Ammon's horn (tissue), 1 donor: ENCODE measurements around the gene IRF4.

ENCODE experiments used
- DNase-seq: peaks from one replicate; pipeline ENCODE4 v3.0.0-alpha.2; 2016; ENCODE audit warnings: low spot score

The IRF4 gene

DNA sequence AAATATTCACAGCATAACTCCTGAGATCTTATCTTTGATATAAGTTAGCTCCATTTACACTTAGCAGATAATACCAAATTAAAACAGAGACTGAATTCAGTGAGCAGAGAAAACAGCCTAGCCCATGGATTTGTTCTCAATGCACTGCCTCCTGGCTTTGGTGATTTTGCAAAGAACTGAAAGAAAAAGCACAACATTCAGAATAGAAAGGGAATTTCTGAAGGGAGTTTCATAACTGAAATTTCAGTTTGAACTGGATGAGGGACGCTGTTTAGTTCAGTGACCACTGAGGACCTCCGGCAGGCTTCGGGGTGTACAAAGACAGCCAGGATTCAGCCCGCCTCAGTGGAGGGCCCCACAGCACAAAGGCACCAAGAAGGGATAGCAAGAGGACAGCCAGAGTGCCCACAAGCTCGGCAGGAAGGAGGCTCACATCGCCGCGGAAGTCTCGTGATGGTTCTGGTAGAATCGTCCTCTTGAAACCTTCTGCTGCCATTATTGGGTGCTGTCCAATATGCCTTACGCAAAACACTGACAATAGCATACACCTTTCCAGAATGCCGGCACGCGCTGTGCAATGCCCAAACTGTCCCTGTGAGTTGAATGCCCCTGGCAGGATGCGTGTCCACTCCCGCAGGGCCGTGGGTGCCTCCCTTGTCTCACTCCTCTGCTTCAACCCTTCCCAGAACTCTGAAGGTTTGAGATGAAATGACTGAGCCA is 9.7 kb upstream of the IRF4 start:
- no peak for DNase-seq

DNA sequence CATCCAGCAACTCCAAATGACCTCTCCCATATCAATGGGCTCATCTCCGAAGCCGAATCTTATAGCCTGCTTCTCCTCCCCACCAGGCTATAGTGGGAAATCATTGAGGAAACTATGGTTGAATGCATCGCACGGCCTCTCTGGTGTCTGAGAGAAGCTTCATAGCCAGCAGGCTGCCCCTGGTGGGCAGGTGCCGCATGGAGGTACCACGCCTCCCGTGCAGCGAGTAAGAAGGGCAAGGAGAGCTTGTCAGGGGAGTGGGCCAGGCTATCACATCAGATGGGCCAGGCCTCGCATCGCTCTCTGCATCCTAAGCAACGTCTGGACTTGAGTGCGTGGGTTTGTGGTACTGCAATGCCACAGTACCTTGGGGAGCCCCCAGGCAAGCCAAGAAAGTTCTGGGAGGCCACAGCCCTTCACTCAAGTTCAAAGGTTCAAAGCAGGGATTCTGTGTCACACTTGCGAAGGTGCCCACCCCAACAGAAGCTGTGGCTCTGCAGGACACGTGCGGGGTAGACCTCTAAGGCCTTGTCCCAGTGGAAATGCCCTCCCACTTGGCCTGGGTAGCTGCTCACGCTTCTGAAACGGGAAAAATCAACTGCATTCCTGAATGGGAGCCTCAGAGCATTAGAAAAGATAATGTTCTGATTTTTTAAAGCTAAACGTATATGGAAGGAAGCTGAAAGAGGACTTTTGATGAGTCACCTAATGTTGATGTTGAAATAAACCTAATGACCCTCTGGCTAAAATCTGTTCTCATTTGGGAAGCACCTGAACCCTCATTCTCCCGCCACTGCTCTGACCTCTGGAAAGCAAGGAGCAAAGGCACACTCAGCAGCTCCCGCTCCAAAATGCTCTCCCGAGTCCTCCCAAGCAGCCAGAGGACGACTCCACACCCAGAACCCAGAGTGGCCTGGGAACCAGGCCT is 8.4 kb upstream of the IRF4 start:
- DNase-seq: no peak

DNA sequence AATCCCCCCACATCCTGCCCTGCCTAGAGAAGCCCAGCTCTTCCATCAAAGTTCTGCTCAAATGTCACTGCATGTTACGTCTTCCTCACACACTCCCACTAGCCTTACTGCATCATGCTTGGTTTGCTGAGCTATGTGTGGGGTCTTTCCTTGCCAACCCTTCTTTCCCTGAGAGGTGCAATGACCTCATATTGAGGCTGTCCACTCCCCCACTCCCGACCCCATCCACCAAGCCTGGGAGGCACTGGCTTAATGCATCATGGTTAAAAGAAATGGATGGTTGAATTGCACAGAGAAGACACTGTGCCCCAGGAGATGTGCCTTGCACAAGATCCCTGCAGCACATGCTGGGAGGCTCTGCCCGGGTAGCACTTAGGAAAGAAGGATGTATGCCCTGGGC is 7.7 kb upstream of the IRF4 start:
- DNase-seq: no peak

GRCh38 chr6:384898-385297 is 6.7 kb upstream of the IRF4 start:
- DNase-seq: no peak

DNA sequence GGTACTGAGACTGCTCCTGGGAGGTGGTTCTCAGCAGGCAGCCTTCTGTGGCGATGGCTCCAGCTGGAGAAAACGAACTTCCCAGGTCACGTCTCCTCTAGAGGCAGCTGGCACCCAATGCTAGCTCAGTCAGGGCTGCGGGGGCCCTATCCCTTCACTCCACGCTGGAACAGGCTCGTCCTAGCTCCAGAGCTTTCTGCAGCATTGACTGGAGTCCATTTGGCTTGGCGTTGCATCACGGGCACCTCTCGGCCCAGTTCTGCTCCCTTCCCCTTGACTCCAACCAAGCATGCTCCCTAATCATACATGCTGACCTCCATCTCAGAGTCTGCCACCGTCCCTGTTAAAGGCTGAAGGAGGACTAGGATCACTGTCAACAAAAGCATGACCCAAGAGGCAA is 5.9 kb upstream of the IRF4 start:
- DNase-seq: no peak

DNA sequence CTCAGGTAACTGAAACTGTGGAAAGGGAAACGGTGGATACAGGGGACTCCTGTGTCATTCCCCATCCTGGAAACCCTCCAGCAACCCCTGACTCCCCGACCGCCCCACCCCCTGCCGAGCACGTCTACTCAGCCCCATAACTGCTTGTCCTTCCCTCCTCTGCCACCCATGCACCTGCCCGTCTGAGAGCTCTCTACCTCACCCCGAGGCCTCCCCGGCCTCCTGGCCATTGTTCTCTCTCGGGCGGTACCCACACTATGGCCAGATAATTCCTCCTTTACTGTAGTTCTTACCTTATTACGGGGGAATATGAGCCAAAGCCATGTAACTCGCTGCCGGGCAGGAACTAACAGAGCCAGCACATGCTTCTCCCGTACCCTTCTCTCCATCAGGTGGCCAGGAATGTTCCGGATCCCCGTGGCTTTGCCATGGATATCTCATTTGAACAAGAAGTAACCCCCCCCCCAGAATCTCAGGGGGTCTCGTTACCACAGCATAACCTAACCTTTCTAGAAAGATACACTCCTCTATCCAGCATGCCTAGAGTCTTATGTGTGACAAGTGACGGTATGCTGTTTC is 4.8 kb upstream of the IRF4 start:
- DNase-seq: no peak

GRCh38 chr6:387293-387741 is 4.2 kb upstream of the IRF4 start:
- DNase-seq: no peak

GRCh38 chr6:388202-388903 is 3.2 kb upstream of the IRF4 start:
- DNase-seq: no peak

GRCh38 chr6:389143-389542 is 2.4 kb upstream of the IRF4 start:
- DNase-seq: no peak

GRCh38 chr6:389622-390021 is 1.9 kb upstream of the IRF4 start:
- no peak for DNase-seq

GRCh38 chr6:390914-391558 is 516 bp upstream of the IRF4 start:
- no peak for DNase-seq

DNA sequence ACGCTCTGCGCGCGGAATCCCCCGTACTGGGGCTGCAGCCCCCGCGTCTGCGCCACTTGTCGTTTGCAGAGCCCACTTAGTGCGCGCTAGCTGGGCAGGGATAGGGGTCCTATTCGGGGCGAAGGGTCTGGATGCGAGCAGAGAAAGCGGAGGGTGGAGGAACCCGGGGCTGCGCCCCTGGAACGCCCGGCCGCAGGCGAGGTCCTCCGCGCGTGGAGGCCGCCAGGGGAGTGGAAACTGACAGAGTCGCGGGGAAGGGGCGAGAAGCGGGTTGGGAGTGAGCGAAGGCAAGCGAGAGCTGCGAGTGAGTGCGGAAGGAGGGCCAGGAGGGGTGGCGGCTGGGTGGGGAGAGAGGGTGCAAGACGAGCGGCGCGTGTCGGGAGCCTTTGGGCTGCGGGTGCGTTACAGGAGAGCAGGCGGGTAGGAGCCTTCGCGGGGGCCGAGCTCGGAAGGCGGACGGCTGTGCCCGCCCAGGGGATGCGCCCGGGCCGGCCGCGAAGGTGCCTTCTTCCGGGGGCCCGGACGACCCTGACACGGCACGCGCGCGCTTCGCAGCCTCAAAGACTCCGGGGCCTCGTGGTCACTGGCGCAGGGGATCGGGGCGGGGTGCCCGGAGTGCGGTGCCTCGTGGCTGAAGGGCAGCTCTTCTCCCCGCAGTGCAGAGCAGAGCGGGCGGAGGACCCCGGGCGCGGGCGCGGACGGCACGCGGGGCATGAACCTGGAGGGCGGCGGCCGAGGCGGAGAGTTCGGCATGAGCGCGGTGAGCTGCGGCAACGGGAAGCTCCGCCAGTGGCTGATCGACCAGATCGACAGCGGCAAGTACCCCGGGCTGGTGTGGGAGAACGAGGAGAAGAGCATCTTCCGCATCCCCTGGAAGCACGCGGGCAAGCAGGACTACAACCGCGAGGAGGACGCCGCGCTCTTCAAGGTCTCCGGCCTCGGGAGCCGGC is 1.2 kb downstream of the IRF4 start:
- no peak for DNase-seq

GRCh38 chr6:393391-394221 is 2.1 kb downstream of the IRF4 start:
- no peak for DNase-seq

DNA sequence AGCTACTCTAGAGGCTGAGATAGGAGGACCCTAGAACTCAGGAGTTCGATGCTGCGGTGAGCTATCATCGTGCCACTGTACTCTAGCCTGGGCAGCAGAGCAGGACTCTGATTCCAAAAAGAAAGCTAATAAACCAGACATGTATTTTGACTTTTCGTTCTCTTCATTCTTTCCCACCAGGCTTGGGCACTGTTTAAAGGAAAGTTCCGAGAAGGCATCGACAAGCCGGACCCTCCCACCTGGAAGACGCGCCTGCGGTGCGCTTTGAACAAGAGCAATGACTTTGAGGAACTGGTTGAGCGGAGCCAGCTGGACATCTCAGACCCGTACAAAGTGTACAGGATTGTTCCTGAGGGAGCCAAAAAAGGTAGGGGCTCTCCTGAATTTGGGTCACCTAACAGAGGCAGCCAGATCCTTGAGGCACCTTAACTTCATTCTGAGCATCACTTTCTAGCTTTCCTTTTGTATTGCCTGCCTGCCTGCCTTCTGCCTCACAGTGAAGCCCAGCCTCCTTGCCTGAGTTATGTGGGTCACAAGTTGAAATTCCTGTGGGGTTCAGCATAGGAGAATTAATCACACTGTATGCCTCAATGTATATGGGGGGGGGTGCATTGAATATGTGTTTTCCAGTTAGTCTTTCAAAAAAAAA is 3.2 kb downstream of the IRF4 start:
- DNase-seq: no peak

GRCh38 chr6:395432-396125 is 4.0 kb downstream of the IRF4 start:
- DNase-seq: no peak

DNA sequence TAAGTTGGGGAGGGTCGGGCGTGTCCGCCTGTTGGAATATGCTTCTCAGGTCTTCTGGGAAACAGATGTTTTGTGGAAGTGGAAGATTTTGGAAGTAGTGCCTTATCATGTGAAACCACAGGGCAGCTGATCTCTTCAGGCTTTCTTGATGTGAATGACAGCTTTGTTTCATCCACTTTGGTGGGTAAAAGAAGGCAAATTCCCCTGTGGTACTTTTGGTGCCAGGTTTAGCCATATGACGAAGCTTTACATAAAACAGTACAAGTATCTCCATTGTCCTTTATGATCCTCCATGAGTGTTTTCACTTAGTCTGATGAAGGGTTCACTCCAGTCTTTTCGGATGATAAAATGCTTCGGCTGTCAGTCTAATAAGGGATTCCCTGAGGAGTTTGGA is 4.6 kb downstream of the IRF4 start:
- DNase-seq: no peak

DNA sequence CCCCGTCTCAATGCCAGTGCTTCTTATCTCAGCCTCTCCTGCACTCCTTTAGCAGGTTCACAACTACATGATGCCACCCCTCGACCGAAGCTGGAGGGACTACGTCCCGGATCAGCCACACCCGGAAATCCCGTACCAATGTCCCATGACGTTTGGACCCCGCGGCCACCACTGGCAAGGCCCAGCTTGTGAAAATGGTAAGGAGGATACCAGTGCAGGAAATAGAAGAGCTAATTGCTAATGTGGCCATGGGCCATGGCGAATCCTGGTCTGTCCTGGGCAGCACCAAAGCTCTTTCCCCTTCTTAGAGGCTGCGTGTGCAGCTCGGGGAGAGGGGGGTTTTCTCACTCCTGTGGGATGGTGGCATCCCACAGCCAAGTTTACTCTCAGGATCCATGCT is 5.5 kb downstream of the IRF4 start:
- no peak for DNase-seq

- DNase-seq: no peak
Measured at GRCh38 chr6:397604-398003, 6.1 kb downstream of the IRF4 start.

GRCh38 chr6:398065-398464 is 6.5 kb downstream of the IRF4 start:
- DNase-seq: no peak
